ENCODE measurements around the gene FOXN4. TPM values are rescaled to one million over a fixed set of nuclear protein-coding genes. Genes with fewer than 3 reads are reported as not detected.

The FOXN4 gene
- total and polyA plus RNA-seq, 2 of the 13 experiments (the other 11 are each of a cell fraction or from before 2014, with no cell fraction given), result 0.11 TPM; not detected in 1

DNA sequence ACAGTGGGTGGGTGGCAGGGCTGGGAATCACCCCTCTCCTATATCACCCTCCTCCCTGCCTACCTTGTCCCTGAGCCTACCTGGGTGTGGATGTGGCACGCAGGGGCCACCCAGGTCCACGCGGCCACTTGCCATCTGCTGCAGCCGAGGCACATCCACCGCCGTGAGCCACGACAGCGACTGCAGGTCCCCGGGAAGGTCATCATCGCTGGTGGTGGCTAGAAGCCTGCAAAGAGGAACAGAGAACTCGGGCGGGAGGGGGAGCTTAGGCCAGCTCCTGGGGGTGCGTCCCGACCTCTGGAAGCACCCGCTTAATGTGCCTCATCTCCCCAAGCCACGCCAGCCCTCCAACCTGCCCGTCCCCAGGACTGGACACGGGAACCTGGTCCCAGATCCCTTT is 19.0 kb downstream of the FOXN4 start:
- H3K27ac ChIP-seq (ENCODE audit: extremely low read length, insufficient read depth, low read length), result no peak overlapping the region
- no peak overlapping the region for H3K9ac ChIP-seq (ENCODE audit: insufficient read depth, low read depth, low read length)
- no peak for TF ChIP-seq SNAPC5 (CRISPR knock-in tag; IDR thresholded peaks at IDR 0.05; ENCODE audit: borderline replicate concordance)
- no peak for TF ChIP-seq MED8 (CRISPR knock-in tag; IDR thresholded peaks at IDR 0.05; ENCODE audit: insufficient replicate concordance)
- TF ChIP-seq NFE2 (CRISPR knock-in tag; IDR thresholded peaks at IDR 0.05), result no peak
- no peak for TF ChIP-seq NRL (CRISPR knock-in tag; IDR thresholded peaks at IDR 0.05; ENCODE audit: borderline replicate concordance)
- no peak for TF ChIP-seq ZNF468 (CRISPR knock-in tag; IDR thresholded peaks at IDR 0.05)
- TF ChIP-seq ZNF446 (CRISPR knock-in tag; IDR thresholded peaks at IDR 0.05), result no peak
- TF ChIP-seq IKZF4 (CRISPR knock-in tag; IDR thresholded peaks at IDR 0.05; ENCODE audit: borderline replicate concordance, low read depth, not compliant biosample characterization), result no peak
- no peak for TF ChIP-seq ZNF180 (CRISPR knock-in tag; IDR thresholded peaks at IDR 0.05; ENCODE audit: borderline replicate concordance, low read depth)
- no peak for TF ChIP-seq ZSCAN30 (CRISPR knock-in tag; IDR thresholded peaks at IDR 0.05)
- no peak for TF ChIP-seq ZNF766 (CRISPR knock-in tag; IDR thresholded peaks at IDR 0.05; ENCODE audit: borderline replicate concordance)
- TF ChIP-seq, protein P1, sequence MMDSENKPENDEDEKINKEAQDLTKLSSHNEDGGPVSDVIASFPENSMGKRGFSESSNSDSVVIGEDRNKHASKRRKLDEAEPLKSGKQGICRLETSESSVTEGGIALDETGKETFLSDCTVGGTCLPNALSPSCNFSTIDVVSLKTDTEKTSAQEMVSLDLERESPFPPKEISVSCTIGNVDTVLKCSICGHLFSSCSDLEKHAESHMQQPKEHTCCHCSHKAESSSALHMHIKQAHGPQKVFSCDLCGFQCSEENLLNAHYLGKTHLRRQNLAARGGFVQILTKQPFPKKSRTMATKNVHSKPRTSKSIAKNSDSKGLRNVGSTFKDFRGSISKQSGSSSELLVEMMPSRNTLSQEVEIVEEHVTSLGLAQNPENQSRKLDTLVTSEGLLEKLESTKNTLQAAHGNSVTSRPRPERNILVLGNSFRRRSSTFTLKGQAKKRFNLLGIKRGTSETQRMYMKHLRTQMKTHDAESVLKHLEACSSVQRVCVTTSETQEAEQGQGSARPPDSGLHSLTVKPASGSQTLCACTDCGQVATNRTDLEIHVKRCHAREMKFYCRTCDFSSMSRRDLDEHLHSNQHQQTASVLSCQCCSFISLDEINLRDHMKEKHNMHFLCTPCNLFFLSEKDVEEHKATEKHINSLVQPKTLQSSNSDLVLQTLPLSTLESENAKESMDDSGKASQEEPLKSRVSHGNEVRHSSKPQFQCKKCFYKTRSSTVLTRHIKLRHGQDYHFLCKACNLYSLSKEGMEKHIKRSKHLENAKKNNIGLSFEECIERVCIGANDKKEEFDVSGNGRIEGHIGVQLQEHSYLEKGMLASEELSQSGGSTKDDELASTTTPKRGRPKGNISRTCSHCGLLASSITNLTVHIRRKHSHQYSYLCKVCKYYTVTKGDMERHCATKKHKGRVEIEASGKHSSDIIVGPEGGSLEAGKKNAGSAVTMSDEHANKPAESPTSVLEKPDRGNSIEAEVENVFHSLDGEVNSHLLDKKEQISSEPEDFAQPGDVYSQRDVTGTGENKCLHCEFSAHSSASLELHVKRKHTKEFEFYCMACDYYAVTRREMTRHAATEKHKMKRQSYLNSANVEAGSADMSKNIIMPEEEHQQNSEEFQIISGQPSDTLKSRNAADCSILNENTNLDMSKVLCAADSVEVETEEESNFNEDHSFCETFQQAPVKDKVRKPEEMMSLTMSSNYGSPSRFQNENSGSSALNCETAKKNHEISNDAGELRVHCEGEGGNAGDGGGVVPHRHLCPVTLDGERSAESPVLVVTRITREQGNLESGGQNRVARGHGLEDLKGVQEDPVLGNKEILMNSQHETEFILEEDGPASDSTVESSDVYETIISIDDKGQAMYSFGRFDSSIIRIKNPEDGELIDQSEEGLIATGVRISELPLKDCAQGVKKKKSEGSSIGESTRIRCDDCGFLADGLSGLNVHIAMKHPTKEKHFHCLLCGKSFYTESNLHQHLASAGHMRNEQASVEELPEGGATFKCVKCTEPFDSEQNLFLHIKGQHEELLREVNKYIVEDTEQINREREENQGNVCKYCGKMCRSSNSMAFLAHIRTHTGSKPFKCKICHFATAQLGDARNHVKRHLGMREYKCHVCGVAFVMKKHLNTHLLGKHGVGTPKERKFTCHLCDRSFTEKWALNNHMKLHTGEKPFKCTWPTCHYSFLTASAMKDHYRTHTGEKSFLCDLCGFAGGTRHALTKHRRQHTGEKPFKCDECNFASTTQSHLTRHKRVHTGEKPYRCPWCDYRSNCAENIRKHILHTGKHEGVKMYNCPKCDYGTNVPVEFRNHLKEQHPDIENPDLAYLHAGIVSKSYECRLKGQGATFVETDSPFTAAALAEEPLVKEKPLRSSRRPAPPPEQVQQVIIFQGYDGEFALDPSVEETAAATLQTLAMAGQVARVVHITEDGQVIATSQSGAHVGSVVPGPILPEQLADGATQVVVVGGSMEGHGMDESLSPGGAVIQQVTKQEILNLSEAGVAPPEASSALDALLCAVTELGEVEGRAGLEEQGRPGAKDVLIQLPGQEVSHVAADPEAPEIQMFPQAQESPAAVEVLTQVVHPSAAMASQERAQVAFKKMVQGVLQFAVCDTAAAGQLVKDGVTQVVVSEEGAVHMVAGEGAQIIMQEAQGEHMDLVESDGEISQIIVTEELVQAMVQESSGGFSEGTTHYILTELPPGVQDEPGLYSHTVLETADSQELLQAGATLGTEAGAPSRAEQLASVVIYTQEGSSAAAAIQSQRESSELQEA (CRISPR knock-in tag; IDR thresholded peaks at IDR 0.05; ENCODE audit: not compliant biosample characterization), result no peak
- TF ChIP-seq RBAK (CRISPR knock-in tag; IDR thresholded peaks at IDR 0.05), result no peak
- no peak for TF ChIP-seq MEIS1 (CRISPR knock-in tag; IDR thresholded peaks at IDR 0.05; ENCODE audit: borderline replicate concordance)
- TF ChIP-seq SIN3B (IDR thresholded peaks at IDR 0.05; ENCODE audit: low read length), result no peak
- TF ChIP-seq, protein P2, sequence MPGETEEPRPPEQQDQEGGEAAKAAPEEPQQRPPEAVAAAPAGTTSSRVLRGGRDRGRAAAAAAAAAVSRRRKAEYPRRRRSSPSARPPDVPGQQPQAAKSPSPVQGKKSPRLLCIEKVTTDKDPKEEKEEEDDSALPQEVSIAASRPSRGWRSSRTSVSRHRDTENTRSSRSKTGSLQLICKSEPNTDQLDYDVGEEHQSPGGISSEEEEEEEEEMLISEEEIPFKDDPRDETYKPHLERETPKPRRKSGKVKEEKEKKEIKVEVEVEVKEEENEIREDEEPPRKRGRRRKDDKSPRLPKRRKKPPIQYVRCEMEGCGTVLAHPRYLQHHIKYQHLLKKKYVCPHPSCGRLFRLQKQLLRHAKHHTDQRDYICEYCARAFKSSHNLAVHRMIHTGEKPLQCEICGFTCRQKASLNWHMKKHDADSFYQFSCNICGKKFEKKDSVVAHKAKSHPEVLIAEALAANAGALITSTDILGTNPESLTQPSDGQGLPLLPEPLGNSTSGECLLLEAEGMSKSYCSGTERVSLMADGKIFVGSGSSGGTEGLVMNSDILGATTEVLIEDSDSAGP (CRISPR knock-in tag; IDR thresholded peaks at IDR 0.05; ENCODE audit: borderline replicate concordance), result no peak
- no peaks in the 10 kb centered on the region for H3K36me3 ChIP-seq (replicated peaks in 1 of 2; ENCODE audit: control insufficient read depth in 1 of 2, insufficient read depth in 2 of 2, low read length in 2 of 2)
- peaks cover 7% of the 10 kb centered on the region for H3K4me1 ChIP-seq (ENCODE audit: insufficient read depth, low read length)
- 77% methylated on average over 18 of the region's 18 CpGs for WGBS (ENCODE audit: low lambda C conversion rate)
- H3K27me3 ChIP-seq (ENCODE audit: control insufficient read depth in 1 of 2, insufficient read depth in 2 of 2, low read length in 2 of 2), result peaks cover 0 to 4% of the 10 kb centered on the region in 2 experiments; a peak in 1 of 5 replicates
- no peaks in the 10 kb centered on the region for H4K20me1 ChIP-seq (ENCODE audit: insufficient read depth, low read length)
- no TSS peak for BruUV-seq (replicated peaks)
- POLR2A ChIA-PET, result no interaction called here
- FAIRE-seq (no peak), DNase-seq (ENCODE audit: low spot score) (no peak), ATAC-seq (no peak)
- H3K79me2 ChIP-seq (ENCODE audit: insufficient read depth, low read length), result no peaks in the 10 kb centered on the region
- no peak overlapping the region for H3K4me3 ChIP-seq (replicated peaks in 1 of 3; ENCODE audit: insufficient read depth in 1 of 3, low read depth in 2 of 3, low read length in 3 of 3)
- in situ Hi-C loops (cut with HindIII; ENCODE audit: extremely low pct_ligation_motif_present, low pct_unique_long_range_greater_than_20kb) (no loop called here), intact Hi-C loops (cut with micrococcal nuclease; ENCODE audit: unreplicated experiment) (no loop called here)
- H3K9me3 ChIP-seq (ENCODE audit: low read length), result no peaks in the 10 kb centered on the region
- H2AFZ ChIP-seq (ENCODE audit: low read length), result no peak overlapping the region
- CTCF ChIA-PET (ENCODE audit: low intra/inter-chr PET ratio, low total read pairs), result no interaction called here
- no peak overlapping the region for H3K4me2 ChIP-seq (ENCODE audit: low read depth, low read length)
